ENCODE measurements around the gene ARG2.

Gene ARG2

DNA sequence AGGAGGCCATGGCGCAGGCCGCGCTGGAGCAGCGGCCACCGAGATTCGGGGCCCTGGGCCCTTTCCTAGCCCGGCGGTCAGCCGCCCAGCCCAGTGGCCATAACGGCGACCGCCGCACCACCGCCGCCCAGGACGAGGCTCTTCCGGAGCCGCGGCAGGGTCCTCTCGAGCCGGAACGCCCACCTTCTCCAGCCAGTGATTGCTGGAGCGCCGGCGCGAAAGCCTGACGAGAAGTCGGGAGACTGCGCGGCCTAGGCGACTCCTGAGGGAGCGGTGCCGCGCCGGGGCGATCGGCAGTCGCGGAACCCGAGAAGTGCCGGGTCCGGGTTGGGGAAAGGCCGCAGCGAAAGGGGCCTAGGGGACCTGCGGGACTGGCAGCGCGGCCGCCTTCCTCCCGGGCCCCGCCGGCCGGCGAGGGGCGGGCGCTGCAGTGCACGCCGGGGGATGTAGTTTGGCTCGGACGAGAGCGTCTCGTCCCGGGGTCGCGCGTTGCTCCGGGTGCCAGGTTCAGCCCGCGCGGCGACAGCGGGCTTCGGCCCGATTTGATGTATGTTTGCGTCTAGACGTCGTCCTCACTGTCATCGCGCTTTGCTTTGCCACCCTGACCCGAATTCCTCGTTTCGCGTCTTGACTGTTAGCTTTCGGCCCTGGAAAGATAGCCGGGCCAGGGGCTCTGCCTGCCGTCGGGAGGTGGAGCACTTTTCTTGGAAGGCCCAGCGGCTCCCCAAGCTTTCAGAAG, 54.9 kb downstream of the ARG2 start, which contains the start of gene VTI1B:
TSS of gene VTI1B (minus strand) at position 153 of the 739 bp plus-strand sequence. CDS start at position 10, 143 bp downstream.
- peak; percentile 95 for ATAC-seq

DNA sequence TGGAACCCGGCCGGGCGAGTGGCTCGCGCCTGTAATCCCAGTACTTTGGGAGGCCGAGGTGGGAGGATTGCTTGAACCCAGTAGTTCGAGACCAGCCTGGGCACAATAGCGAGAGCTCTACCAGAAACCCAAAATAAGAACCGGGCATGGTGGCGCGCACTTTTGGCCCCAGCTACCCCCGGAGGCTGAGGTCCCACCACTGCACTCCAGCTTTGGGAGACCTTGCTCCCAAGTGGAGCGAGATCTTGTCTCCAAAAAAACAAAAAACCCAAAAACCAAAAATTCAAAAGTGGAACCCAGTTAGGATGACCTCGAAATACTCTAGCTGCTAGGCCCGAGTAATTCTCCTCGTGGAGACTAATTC, 55.5 kb downstream of the ARG2 start:
- TF ChIP-seq, protein P1, sequence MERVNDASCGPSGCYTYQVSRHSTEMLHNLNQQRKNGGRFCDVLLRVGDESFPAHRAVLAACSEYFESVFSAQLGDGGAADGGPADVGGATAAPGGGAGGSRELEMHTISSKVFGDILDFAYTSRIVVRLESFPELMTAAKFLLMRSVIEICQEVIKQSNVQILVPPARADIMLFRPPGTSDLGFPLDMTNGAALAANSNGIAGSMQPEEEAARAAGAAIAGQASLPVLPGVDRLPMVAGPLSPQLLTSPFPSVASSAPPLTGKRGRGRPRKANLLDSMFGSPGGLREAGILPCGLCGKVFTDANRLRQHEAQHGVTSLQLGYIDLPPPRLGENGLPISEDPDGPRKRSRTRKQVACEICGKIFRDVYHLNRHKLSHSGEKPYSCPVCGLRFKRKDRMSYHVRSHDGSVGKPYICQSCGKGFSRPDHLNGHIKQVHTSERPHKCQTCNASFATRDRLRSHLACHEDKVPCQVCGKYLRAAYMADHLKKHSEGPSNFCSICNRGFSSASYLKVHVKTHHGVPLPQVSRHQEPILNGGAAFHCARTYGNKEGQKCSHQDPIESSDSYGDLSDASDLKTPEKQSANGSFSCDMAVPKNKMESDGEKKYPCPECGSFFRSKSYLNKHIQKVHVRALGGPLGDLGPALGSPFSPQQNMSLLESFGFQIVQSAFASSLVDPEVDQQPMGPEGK (CRISPR knock-in tag; IDR thresholded peaks at IDR 0.05; ENCODE audit: borderline replicate concordance), result no peak
- TF ChIP-seq, protein P2, sequence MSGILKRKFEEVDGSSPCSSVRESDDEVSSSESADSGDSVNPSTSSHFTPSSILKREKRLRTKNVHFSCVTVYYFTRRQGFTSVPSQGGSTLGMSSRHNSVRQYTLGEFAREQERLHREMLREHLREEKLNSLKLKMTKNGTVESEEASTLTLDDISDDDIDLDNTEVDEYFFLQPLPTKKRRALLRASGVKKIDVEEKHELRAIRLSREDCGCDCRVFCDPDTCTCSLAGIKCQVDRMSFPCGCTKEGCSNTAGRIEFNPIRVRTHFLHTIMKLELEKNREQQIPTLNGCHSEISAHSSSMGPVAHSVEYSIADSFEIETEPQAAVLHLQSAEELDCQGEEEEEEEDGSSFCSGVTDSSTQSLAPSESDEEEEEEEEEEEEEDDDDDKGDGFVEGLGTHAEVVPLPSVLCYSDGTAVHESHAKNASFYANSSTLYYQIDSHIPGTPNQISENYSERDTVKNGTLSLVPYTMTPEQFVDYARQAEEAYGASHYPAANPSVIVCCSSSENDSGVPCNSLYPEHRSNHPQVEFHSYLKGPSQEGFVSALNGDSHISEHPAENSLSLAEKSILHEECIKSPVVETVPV (CRISPR knock-in tag; IDR thresholded peaks at IDR 0.05), result no peak
- TF ChIP-seq PPARA (CRISPR knock-in tag; IDR thresholded peaks at IDR 0.05; ENCODE audit: borderline replicate concordance) (no peak), CSDC2 (CRISPR knock-in tag; IDR thresholded peaks at IDR 0.05) (no peak), SNAI2 (CRISPR knock-in tag; IDR thresholded peaks at IDR 0.05) (no peak), ZFP3 (CRISPR knock-in tag; IDR thresholded peaks at IDR 0.05) (no peak), BACH2 (CRISPR knock-in tag; IDR thresholded peaks at IDR 0.05; ENCODE audit: borderline replicate concordance) (no peak), ZNF8 (CRISPR knock-in tag; IDR thresholded peaks at IDR 0.05) (no peak), ZNF70 (CRISPR knock-in tag; IDR thresholded peaks at IDR 0.05) (no peak), ZFP30 (CRISPR knock-in tag; IDR thresholded peaks at IDR 0.05) (no peak), GLIS3 (CRISPR knock-in tag; IDR thresholded peaks at IDR 0.05) (no peak), ZNF565 (CRISPR knock-in tag; conservative IDR thresholded peaks at IDR 0.05; ENCODE audit: low read depth) (no peak), TOX (CRISPR knock-in tag; IDR thresholded peaks at IDR 0.05; ENCODE audit: borderline replicate concordance) (no peak), TCF4 (CRISPR knock-in tag; IDR thresholded peaks at IDR 0.05; ENCODE audit: borderline replicate concordance) (no peak), ZC3H10 (CRISPR knock-in tag; IDR thresholded peaks at IDR 0.05) (no peak)
- TF ChIP-seq, protein P3, sequence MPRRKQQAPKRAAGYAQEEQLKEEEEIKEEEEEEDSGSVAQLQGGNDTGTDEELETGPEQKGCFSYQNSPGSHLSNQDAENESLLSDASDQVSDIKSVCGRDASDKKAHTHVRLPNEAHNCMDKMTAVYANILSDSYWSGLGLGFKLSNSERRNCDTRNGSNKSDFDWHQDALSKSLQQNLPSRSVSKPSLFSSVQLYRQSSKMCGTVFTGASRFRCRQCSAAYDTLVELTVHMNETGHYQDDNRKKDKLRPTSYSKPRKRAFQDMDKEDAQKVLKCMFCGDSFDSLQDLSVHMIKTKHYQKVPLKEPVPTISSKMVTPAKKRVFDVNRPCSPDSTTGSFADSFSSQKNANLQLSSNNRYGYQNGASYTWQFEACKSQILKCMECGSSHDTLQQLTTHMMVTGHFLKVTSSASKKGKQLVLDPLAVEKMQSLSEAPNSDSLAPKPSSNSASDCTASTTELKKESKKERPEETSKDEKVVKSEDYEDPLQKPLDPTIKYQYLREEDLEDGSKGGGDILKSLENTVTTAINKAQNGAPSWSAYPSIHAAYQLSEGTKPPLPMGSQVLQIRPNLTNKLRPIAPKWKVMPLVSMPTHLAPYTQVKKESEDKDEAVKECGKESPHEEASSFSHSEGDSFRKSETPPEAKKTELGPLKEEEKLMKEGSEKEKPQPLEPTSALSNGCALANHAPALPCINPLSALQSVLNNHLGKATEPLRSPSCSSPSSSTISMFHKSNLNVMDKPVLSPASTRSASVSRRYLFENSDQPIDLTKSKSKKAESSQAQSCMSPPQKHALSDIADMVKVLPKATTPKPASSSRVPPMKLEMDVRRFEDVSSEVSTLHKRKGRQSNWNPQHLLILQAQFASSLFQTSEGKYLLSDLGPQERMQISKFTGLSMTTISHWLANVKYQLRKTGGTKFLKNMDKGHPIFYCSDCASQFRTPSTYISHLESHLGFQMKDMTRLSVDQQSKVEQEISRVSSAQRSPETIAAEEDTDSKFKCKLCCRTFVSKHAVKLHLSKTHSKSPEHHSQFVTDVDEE (CRISPR knock-in tag; IDR thresholded peaks at IDR 0.05), result no peak
- no peak for ATAC-seq

More for the DNA sequence above, 54.9 kb downstream of the ARG2 start, which contains the start of gene VTI1B:
- no peak for TF ChIP-seq OSR1 (CRISPR knock-in tag; IDR thresholded peaks at IDR 0.05)
- no peak for TF ChIP-seq BACH2 (CRISPR knock-in tag; IDR thresholded peaks at IDR 0.05; ENCODE audit: borderline replicate concordance)
- TF ChIP-seq ESRRG (CRISPR knock-in tag; IDR thresholded peaks at IDR 0.05), result no peak
- TF ChIP-seq, protein P2 (CRISPR knock-in tag; IDR thresholded peaks at IDR 0.05), result no peak
- TF ChIP-seq RARB (CRISPR knock-in tag; IDR thresholded peaks at IDR 0.05), result no peak
- no peak for TF ChIP-seq ARNTL (CRISPR knock-in tag; IDR thresholded peaks at IDR 0.05; ENCODE audit: borderline replicate concordance, low read depth)
- TF ChIP-seq ZFP3 (CRISPR knock-in tag; IDR thresholded peaks at IDR 0.05), result no peak
- no peak for TF ChIP-seq ISL1 (CRISPR knock-in tag; IDR thresholded peaks at IDR 0.05)

DNA sequence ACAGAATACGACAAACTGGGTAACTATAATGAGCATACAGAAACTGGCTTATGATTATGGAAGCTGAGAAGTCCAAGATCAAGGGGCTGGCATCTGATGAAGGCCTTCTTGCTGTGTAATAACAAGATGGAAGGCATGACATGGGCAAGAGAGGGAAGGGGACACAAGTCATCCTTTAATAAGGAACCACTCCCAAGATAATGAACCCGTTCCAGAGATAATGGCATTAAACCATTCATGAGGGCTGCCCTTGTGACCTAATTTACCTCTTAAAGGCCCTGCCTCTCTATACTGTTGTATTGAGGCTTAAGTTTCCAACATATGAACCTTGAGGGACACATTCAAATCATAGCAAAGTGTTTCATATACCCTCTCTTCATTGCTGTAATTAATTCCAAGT, 59.3 kb downstream of the ARG2 start:
- ATAC-seq, result no peak
- TF ChIP-seq ZFP30 (CRISPR knock-in tag; IDR thresholded peaks at IDR 0.05) (no peak), ZNF565 (CRISPR knock-in tag; conservative IDR thresholded peaks at IDR 0.05; ENCODE audit: low read depth) (no peak), ZNF8 (CRISPR knock-in tag; IDR thresholded peaks at IDR 0.05) (no peak), ZFP3 (CRISPR knock-in tag; IDR thresholded peaks at IDR 0.05) (no peak), GLIS3 (CRISPR knock-in tag; IDR thresholded peaks at IDR 0.05) (no peak), TOX (CRISPR knock-in tag; IDR thresholded peaks at IDR 0.05; ENCODE audit: borderline replicate concordance) (no peak), RARB (CRISPR knock-in tag; IDR thresholded peaks at IDR 0.05) (no peak), CSDC2 (CRISPR knock-in tag; IDR thresholded peaks at IDR 0.05) (no peak)
- TF ChIP-seq, protein P4, sequence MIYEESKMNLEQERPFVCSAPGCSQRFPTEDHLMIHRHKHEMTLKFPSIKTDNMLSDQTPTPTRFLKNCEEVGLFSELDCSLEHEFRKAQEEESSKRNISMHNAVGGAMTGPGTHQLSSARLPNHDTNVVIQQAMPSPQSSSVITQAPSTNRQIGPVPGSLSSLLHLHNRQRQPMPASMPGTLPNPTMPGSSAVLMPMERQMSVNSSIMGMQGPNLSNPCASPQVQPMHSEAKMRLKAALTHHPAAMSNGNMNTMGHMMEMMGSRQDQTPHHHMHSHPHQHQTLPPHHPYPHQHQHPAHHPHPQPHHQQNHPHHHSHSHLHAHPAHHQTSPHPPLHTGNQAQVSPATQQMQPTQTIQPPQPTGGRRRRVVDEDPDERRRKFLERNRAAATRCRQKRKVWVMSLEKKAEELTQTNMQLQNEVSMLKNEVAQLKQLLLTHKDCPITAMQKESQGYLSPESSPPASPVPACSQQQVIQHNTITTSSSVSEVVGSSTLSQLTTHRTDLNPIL (CRISPR knock-in tag; IDR thresholded peaks at IDR 0.05; ENCODE audit: low read depth), result no peak
- TF ChIP-seq, protein P2 (CRISPR knock-in tag; IDR thresholded peaks at IDR 0.05), result no peak
- TF ChIP-seq, protein P5, sequence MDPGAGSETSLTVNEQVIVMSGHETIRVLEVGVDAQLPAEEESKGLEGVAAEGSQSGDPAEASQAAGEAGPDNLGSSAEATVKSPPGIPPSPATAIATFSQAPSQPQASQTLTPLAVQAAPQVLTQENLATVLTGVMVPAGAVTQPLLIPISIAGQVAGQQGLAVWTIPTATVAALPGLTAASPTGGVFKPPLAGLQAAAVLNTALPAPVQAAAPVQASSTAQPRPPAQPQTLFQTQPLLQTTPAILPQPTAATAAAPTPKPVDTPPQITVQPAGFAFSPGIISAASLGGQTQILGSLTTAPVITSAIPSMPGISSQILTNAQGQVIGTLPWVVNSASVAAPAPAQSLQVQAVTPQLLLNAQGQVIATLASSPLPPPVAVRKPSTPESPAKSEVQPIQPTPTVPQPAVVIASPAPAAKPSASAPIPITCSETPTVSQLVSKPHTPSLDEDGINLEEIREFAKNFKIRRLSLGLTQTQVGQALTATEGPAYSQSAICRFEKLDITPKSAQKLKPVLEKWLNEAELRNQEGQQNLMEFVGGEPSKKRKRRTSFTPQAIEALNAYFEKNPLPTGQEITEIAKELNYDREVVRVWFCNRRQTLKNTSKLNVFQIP (CRISPR knock-in tag; IDR thresholded peaks at IDR 0.05; ENCODE audit: borderline replicate concordance, low read depth), result no peak
